Right lung (tissue), 5 donors: ENCODE results near the gene NUP205. TPM values are rescaled to one million over a fixed set of nuclear protein-coding genes. Genes with fewer than 3 reads are reported as not detected.
"Not testable (repeated sequence)": the region's sequence is repeated elsewhere in the genome, so short reads cannot be mapped to it uniquely, and the experiment has no call there.

Source experiments
- DNase-seq, 2 donors: peaks; one replicate each; pipeline ENCODE4 v3.0.0-alpha.2; 2013
- polyA plus RNA-seq, 5 donors: library from polyadenylated mRNA; unstranded; fragments of 120-200 nt; gene quantifications; one replicate each; pipeline versions ENCODE4 v1.2.1 to v1.2.3, GENCODE V29; 2013; ENCODE audit warnings: inconsistent platforms in 1 of 5, low replicate concordance in 1 of 5; ENCODE audit not compliant: insufficient read length in 5 of 5, insufficient read depth in 1 of 5

The NUP205 gene
- polyA plus RNA-seq, 5 donors, result 66.7 to 81.1 (median 72.4) TPM

- DNase-seq, result no peak
Observed at GRCh38 chr7:135666846-135667245, 109.1 kb downstream of the NUP205 start.

GRCh38 chr7:135667626-135668025 is 109.9 kb downstream of the NUP205 start:
- DNase-seq, result not testable (repeated sequence)

- DNase-seq, result not testable (repeated sequence)
Observed at GRCh38 chr7:135668852-135669395, 111.2 kb downstream of the NUP205 start.

GRCh38 chr7:135669774-135670173 is 112.1 kb downstream of the NUP205 start:
- DNase-seq, result no peak

DNA sequence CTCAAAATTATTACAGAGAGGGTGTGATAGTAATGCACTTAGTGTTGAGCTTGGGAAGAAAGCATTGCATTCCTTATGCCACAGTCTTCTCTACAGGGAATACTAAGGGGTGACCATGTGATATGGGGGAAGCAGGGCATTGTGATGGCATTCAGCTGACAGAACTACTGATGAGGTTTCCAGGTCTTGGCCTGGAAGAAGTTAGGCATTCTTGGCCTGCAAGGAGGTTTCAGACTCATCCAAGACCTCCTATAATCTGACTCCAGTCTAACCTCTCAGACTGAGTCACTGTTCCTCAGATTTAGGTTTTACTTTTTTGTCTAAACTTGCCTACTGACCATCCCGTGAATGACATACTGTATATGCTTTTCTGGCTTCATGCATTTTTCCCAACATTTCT is 112.5 kb downstream of the NUP205 start:
- no peak for DNase-seq

DNA sequence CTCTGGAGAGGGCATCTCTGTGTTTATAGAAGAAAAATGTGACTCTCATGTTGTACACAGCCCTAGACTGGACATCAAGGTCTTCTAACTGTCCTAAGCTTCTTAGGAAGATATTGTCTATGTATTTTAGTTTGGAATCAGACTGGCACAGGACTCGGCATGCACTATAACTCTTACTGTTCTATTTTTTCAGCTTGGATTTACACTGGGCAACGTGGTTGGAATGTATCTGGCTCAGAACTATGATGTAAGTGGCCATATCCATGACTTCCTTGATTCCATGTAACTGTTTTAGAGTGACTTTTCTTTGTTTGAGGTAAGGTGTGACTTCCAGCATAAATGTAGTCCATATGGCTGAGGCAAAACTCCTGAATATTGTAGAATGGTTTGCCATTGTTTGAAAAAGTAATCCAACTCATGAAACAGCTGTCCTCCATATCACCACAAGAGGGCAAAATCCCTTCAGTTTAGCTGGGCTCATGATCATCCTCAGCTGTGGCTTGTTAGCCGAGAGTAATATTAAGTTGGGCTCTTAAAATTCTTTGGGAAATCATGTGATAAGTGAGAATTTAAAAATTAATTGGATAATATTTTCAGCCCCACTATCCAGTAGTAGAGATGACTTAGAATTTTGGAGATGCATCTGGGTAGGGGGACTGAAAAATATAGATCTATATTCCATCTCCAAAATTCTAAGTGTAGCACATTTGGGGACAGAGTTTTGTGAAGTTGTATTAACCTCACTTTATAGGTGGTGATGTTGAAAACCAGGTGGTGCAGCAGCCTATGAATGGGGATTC is 115.0 kb downstream of the NUP205 start:
- no peak for DNase-seq

GRCh38 chr7:135673360-135673706 is 115.6 kb downstream of the NUP205 start:
- no peak for DNase-seq

- DNase-seq, result no peak
Observed at GRCh38 chr7:135678612-135679575, 121.2 kb downstream of the NUP205 start.

GRCh38 chr7:135681762-135682161 is 124.0 kb downstream of the NUP205 start:
- DNase-seq, result no peak

DNA sequence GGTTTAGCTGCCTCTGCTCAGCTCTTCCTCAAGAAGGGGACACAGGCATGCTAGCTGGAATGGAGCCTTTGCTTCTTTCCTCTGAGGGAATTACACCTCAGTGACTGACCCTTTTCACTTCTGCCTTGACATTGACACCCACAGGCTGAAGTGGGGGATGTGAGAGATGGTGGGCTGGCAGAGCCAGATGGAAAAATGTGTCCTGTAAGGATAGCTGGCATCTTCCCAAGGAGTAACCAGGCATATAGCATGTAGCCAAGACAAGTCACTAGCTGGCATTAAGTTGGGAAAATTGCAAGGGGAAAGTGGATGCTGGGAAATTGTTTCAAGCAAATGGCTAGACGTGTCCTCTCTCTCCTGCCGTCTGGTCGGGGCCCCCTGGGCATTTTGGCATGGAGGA is 124.5 kb downstream of the NUP205 start:
- no peak for DNase-seq

DNA sequence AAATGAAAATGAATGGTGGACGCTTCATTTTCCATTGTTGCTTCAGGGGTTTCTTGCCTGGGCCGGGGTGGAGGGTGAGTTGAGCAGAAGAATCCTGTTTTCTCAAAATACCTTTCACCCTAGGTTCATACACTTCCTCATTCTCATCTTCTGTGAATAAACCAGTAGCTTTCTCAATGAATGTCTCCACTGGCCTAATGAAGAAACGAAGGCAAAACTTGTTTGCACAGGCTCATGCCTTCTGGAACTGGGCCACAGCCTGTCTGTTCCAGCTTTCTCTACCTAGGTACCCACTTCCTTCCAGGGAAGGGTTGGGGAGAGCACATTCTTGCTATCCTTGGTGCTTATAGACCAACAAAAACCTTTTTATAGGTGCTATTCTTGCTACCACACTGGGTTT is 125.9 kb downstream of the NUP205 start:
- DNase-seq, result no peak

DNA sequence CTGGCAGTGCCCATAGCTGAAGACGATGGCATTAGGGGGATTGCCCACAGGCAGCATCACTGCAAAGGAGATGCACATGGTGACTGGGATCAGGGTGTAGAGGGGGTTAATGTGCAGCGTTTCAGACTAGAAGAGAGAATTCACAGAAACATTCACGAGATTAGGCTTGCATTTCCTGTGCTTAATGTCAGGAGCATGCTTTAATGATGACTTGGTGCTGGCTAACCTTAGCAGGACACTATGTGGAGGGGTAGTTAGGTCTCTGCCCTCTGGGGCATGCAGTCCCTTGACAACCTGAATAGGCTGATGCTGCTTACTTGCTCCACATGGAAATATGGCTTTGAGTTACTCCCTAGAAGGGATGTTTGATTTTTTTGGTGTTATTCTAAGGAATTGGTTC is 126.4 kb downstream of the NUP205 start:
- DNase-seq, result no peak

GRCh38 chr7:135684699-135685098 is 127.0 kb downstream of the NUP205 start:
- DNase-seq, result no peak

DNA sequence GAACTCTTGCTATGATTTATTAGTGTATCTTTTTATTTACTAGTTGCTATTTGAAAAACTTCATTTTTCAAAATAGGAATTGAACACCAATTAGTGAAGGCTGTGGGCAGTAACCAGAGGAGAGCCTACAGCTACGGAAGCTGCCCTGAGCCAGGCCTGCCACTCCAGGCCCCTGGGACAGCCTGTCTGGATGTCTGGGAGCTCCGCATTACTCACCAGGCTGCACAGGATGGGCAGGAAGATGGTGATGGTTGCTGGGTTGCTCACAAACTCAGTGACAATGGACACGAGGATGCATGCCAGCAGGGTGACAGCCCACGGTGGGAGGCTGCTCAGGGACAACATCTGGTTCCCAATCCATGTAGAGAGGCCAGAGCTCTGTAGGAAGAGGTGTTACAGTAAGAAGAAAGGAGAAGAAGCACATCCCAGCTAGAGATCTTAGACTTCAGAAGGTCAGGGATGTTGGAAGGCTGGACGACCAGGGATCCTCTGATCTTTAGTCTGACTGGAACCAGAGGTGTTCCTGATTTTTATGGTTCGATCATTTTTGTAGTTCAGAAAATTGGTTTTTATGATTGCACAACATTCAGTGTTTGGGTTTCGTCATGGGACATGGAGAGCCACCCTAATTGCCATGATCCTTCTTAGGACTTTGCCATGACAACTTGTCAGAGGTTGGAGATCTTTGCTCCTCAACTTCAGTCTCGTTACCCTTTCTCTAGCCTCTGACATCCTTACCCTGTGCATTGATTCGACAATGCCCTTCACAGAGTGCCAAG is 127.8 kb downstream of the NUP205 start:
- no peak for DNase-seq

DNA sequence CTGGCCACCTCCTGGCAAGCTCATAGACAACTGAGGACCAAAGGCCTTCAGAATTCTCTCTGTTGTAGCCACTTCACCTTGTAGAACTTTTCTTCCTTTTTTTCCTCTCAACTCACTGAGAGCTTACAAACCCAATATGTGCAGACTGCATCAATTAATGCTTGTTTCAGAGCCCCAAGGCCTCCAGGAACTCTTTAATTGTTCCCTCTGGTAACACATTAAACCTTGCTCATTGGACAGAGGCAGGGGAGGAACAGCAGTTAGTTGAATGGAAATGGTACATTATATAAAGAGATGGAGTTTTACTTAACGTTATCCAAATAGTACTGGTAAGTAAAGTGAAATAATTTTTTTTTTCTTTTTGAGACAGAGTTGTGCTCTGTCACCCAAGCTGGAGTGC is 129.7 kb downstream of the NUP205 start:
- DNase-seq, result no peak

DNA sequence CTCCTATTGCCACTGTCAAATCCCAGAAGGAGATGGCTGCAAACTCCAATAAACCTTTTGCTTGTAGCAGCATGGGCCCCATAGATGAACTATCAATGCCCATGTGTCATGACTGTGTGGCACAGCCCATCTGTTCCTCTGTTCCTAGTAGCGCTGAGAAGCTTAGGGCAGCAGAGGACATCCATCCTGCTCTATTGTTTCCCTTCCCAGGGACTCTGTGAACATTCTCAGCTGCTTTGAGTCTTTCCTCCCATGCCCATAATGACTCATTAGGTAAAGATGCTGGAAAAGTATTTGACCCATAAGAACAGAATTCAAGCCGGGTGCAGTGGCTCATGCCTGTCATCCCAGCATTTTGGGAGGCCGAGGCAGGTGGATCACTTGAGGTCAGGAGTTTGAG is 132.8 kb downstream of the NUP205 start:
- DNase-seq, result no peak

DNA sequence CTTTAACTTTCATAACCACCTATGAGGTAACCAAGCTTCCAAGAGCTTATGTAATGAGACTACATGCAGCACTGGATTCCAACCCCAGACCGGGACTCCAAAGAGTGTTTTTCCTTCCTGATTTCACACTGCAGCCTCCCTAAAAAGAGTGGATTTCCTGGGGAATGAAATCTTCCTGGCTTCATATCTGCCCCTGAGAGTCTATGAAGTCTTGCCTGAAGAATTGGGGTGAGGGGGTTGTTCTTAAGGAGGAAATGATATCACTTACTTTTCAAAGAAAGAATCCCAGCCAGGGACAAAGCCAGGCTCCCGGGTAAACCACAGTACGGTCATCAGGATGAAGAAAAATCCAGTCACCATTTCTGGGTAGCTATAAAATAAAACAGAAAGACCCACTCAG is 134.3 kb downstream of the NUP205 start:
- no peak for DNase-seq

GRCh38 chr7:135692606-135693005 is 134.9 kb downstream of the NUP205 start:
- not testable (repeated sequence) for DNase-seq

DNA sequence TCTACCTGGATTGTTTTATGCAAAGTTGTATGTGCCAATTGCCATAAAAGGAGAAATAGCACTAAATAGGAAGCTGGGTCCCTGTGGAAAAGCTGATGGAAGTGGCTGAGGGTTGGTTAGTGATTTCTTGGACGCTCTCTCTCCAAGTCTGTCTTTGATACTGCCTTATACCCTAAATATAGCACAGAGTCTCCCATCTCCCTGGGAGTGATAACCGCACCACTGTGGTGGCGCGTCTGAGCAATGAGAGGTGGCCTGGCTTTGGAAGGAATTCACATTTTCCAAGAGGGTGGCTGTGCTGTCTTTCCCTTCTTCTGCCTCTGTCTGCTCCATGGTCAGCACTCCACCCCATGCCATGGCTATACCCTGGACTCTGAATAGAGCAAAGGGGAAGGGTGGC is 135.8 kb downstream of the NUP205 start:
- no peak for DNase-seq

DNA sequence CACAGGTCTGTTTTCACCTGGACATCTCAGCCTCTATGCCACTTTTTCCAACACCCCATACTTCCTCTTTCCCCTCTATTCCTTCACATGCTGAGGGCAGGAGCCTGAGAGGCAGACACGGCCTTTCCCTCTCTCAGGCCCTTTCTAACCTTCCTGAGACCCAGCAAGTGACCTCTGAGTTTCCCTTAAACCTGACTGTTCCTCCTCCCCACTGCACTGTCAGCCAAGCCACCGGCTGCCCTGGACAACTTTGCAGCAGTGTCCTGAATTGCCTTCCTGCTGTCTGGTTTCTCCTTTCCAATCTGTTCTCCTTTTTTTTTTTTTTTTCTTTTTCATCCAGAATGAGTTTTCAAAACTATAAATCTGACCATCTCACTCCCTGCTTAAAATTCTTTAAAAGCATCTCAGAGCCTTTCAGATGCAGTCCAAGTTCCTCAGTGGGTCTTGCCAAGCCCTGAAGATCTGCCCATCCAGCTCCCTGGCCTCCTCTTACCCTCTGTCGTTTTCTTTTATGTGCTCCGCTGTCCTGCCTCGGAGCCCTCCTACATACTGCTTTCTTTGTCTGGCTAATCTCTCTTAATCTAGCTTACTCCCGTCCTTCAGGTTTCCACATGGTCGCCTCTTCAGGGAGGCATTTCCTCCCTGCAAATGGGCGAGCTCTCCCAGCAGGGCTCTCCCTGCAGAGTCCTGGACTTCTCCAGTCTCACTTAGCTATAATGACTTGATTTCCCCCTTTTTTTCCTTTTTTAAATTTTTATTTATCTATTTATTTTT is 139.7 kb downstream of the NUP205 start:
- DNase-seq, result no peak
